GM21381 (cell line): ENCODE measurements around the gene IDH3G.
"Not testable (repeated sequence)": the region's sequence is repeated elsewhere in the genome, so short reads cannot be mapped to it uniquely, and the experiment has no call there.

Experiments
- ATAC-seq: cut with Tn5 transposase; IDR thresholded peaks from one replicate; pipeline ENCODE4 v1.9.1; 2021; ENCODE audit warnings: mild to moderate bottlenecking, moderate library complexity; ENCODE audit not compliant: unreplicated experiment

Gene IDH3G

DNA sequence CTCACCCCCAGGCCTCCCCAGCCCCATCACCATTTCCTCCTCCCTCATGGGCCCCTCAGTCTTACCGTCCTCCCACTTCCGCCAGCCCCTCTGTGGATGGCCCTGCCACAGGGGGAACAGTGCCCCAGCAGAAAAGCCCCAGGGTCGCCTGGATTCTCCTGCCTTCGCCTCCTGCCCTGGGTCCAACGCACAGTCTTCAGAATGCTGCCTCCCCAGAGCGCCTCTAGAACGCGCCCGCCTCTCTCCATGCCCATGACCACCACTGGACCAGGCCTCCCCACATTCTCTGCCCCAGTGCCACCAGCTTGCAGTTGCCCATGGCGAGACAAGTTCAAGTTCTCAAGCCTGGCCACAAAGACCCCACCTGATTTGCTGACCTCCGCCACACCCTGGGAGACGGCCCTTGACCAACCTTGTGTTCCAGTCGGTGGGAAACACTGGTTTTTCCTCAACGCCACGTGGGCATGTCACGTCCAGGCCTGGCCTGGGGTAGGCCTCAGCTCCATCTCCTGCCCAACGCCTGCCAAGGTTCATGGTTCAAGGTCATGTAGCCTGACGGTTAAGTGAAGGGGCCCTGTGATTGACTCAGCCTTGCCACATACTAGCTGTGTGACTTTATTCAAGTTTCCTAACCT, 30.8 kb downstream of the IDH3G start:
- ATAC-seq: no peak

DNA sequence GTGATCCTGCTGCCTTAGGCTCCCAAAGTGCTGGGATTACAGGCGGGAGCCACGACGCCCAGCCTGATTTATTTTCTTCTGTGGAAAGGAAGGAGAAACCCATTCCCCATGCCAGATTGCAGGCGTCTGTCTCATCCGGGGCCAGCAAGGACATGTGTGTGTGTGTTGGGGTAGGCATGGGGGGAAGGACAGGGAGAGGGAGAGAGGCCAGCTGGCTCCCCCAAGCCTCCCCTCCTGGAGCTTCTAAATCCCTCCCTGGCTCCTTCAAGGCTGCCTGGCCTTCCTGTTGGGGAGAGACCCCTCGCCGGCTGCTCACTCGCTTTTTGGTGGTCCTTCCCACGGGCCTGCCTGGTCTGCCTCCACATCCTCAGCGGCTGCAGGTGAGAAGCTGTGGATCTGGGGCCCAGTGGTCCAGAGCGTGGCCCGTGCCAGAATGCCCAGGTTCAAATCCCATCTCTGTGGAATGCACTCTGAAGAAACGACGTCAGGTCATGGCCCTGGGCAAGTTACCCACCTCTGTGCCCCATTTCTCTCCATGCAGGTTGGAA, 31.5 kb downstream of the IDH3G start:
- no peak for ATAC-seq

- ATAC-seq: no peak
Observed at GRCh38 chrX:153761863-153762262, 32.3 kb downstream of the IDH3G start.

- no peak for ATAC-seq
Observed at GRCh38 chrX:153755136-153755535, 39.0 kb downstream of the IDH3G start.

- no peak for ATAC-seq
Observed at GRCh38 chrX:153750127-153750774, 43.9 kb downstream of the IDH3G start.

GRCh38 chrX:153749017-153749416, 45.2 kb downstream of the IDH3G start:
- not testable (repeated sequence) for ATAC-seq

DNA sequence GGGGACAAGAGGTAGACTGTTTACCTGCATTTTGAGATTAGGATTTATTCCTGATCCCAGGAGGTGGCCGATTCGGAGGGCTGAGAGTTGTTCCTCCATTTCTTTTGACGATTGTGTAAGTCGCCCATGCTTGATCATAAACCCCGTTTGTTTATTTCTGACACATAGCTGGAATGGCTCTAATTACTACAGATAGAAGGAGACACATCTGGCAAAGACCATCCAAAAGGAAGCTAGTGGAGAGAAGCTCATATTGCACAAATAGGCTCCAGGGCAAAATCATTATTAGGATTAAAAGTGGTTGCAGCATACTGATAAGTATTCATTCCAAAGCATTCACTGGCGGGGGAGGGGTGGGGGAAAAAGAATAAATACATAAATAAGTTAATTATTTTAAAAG, 47.2 kb downstream of the IDH3G start:
- not testable (repeated sequence) for ATAC-seq

GRCh38 chrX:153746359-153746758, 47.8 kb downstream of the IDH3G start:
- no peak for ATAC-seq

GRCh38 chrX:153745067-153745433, 49.1 kb downstream of the IDH3G start:
- ATAC-seq: not testable (repeated sequence)

DNA sequence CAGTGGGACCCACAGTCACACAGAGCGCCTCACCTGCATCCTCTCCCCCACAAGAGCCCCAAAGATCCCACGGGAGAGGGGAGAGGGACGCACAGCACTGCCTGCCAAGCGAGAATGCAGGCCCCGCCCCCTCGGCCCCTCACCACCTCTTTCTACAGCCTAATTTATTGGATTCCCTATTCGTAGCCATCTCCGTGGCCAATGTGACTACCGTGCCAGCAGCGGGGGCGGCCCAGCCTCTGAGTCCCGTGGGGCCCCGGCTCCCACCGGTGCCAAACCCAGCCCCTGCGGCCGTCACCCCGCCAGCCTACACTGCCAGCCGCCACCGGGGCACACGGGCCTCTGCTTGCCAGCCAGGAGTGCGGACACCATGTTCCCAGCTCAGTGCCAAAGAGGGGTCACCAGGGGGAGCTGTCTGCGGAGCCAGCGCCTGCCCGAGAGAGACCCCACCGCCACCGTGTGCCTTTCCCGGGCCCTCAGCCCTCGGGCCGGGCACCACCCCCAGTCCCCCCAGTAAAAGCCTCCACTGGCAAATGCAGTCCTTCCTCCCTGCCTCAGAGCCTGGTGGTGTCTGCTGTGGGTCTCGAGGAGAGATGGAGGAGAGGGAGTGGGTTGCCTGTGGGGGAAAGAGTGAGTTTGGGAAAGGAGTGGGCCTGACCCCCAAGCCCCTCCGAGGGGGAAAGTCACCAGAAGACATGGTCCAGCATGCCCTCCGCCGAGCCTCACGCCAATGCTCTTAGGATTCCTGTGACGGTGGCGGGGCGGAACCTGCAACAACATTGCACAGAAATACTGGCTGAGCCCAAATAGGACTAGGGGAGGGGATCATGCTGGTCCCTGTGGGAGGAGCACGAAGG, 49.7 kb downstream of the IDH3G start:
- ATAC-seq: no peak

GRCh38 chrX:153743468-153744209, 50.5 kb downstream of the IDH3G start:
- not testable (repeated sequence) for ATAC-seq

GRCh38 chrX:153742796-153743467, 51.2 kb downstream of the IDH3G start:
- ATAC-seq: not testable (repeated sequence)

DNA sequence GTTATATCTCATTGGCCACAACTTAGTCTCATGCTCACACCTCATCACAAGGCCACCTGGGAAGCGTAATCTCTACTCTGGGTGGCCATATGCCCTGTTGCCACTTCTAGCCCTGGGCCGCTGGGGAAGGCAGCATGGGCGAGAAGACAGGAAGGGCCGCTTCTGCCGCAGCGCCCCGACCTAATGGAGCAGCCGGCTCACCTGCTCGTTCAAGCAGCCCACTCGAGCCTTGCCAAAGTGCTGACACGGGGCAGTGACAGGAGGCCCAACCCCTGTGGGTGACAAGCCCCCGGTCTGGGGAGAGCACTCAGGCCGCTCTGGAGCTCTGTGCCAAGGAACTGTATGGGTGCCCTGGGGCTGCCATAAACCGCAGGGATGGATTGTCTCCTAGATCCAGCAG, 52.1 kb downstream of the IDH3G start:
- not testable (repeated sequence) for ATAC-seq

DNA sequence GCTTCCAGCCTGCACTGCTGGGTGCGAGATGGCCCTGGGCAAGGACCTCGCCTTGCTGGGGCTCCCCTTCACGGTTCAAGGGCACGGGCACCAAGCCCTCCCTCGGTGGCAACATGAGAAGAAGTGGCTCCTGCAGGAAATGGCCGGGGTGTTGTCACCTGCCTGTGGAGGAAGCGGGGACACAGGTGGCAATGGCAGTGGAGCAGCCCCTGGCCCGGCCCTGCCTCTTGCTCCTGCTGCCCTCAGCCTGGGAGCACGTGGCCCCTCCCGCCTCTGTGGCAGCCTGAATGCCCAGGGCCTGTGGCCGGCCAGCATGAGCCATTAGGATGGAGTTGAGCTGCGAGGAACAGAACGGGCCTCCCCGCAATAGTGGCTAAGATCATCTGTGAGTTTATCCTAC, 52.7 kb downstream of the IDH3G start:
- ATAC-seq: no peak

DNA sequence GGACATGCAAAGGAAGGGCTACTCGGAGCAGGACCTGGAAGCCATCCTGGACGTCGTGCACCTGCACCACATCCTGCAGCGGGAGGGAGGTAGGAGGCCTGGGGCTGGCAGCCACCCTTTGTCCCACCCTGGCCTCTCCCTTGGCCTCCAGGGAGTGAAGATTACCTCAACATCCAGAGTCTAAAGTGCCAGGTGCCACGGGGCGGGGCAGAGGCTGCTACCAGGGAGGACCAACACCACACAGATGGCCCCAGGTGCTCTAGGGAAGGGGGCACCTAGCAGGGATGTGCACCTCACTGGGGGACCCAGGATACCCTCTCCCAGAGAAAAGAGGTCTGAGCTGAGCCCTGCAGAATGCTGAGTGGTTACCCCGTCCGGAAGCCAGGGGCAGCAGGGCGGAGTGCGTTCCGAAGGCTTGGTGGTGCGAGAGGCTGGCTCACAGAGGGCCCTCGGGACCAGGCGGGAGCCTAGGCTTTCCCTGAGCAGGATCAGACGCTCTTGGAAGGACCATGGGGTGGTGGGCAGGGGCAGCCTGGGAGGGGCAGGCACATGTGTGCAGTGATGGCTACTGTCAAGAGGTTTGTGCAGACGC, 53.4 kb downstream of the IDH3G start:
- no peak for ATAC-seq

DNA sequence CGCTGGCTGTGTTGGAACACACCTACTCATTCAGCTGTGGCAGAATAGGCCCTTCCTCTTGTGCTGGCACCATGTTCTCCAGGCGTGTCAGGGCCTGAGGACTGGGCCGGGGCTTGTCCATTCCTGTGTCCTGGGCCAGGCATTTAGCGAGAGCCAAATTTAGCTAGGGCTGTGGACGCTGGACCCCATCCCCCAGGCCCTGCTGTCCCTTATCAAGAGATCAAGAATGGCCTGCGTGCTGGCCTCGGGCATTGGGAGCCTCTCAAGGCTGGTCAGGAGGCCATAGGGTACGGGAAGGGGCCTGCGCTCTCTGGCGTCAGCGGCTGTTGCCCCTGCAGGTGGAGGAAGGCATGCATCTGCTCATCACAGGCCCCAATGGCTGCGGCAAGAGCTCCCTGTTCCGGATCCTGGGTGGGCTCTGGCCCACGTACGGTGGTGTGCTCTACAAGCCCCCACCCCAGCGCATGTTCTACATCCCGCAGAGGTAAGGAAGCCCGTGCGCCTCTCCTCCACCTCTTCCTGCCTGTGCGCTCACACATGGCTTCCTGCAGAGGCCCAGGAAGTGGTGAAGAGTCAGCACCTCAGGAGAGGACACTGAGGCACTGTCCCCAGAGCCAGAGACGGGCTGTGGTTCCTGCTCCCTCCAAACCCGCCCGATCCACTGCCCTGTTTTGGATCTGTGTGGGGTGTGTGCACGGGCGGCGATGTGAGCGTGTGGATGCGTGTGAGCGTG, 54.3 kb downstream of the IDH3G start:
- no peak for ATAC-seq

DNA sequence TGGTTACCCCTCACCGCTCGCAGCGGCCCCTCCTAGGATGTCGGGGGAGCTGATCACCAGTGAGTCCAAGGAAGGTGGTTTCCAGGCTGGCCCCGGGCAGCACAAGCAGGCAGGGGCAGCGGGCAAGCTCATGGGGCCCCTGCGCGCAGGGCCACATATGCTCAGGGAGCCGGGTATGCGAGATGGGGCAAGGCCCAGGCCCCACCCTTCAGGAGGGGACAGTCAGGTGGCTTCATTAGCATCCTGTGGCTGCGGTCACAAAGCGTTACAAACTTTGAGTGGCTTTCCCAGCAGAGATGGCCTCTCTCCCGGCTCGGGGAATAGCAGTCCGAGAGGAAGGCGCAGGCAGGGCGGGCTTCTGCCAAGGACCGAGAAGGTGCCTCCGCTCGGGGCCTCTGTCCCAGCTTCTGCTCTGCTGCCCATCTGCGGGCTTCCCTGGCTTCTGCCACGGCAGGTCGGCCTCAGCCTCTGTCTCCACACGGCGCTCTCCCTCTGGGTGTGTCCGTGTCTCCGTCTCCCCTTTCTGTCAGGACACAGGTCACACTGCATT, 56.0 kb downstream of the IDH3G start:
- ATAC-seq: no peak

GRCh38 chrX:153736871-153737441, 57.2 kb downstream of the IDH3G start:
- ATAC-seq: no peak
